K562 (cell line): ENCODE data around the gene MYL12B. TPM values are rescaled to one million over a fixed set of nuclear protein-coding genes. Genes with fewer than 3 reads are reported as not detected.

Experiments
- CHAMP1 ChIP-seq: fragments of 450-650 bp; IDR thresholded peaks from 2 replicates; pipeline ENCODE4 v1.6.1; 2016; ENCODE audit warnings: mild to moderate bottlenecking
- E4F1 ChIP-seq: fragments of 250-450 bp; sonication (Bioruptor Pico); IDR thresholded peaks from 2 replicates; pipeline ENCODE4 v1.5.0; 2021; ENCODE audit warnings: mild to moderate bottlenecking, borderline replicate concordance
- HNRNPLL ChIP-seq: fragments of 200-400 bp; formaldehyde crosslinking; IDR thresholded peaks from 2 replicates; pipeline ENCODE4 v1.6.1; 2017; ENCODE audit warnings: low read length, low read depth, mild to moderate bottlenecking; ENCODE audit not compliant: poor library complexity, severe bottlenecking
- NBN ChIP-seq: fragments of 450-650 bp; IDR thresholded peaks from 2 replicates; pipeline ENCODE4 v1.6.1; 2016; ENCODE audit warnings: low read depth, mild to moderate bottlenecking
- SUPT5H ChIP-seq: fragments of 450-650 bp; IDR thresholded peaks from 2 replicates; pipeline ENCODE4 v1.6.1; 2016
- TCF7L2 ChIP-seq: fragments of 150-350 bp; IDR thresholded peaks from 2 replicates; pipeline ENCODE4 v1.6.1; 2016; ENCODE audit warnings: low read depth, mild to moderate bottlenecking, low read length, moderate library complexity
- THAP7 ChIP-seq: fragments of 250-450 bp; sonication (Bioruptor Pico); IDR thresholded peaks from 2 replicates; pipeline ENCODE4 v1.5.0; 2021
- XRCC5 ChIP-seq: fragments of 200-400 bp; formaldehyde crosslinking; IDR thresholded peaks from 2 replicates; pipeline ENCODE4 v1.6.1; 2017; ENCODE audit warnings: low read depth, mild to moderate bottlenecking, low read length
- ZBTB26 ChIP-seq: fragments of 450-650 bp; formaldehyde crosslinking; IDR thresholded peaks from 2 replicates; pipeline ENCODE4 v1.4.0; 2022; ENCODE audit warnings: missing genetic modification characterization
- ZBTB40 ChIP-seq, 2 experiments: fragments of 450-650 bp in 1 of 2; sonication (generic) in 1 of 2; formaldehyde crosslinking in 1 of 2; IDR thresholded peaks; 2 replicates each; pipeline versions ENCODE4 v1.7.1 to v1.9.0; 2016 to 2022; ENCODE audit warnings: inconsistent platforms in 1 of 2, mild to moderate bottlenecking in 1 of 2, missing genetic modification reagents in 1 of 2
- polyA plus RNA-seq, 8 experiments: library from polyadenylated mRNA; depleted of rRNA in 4 of 8; stranded (reverse) in 5 of 8; unstranded in 3 of 8; fragments of >200 nt; fragmentation: Nextera tagmentation in 2 of 8; fragmentation: Illumina TruSeq in 1 of 8; extraction: Ambion mirVana in 2 of 8; extraction: Trizol in 1 of 8; gene quantifications; 2 replicates each; pipeline versions ENCODE4 v1.2.1 to v1.2.3, GENCODE V29; 2011 to 2014; ENCODE audit warnings: inconsistent platforms in 1 of 8, missing spikeins in 1 of 8
- total RNA-seq, 7 experiments: library from RNA; depleted of rRNA in 6 of 7; stranded (reverse); fragments of >200 nt in 6 of 7; fragmentation: Illumina TruSeq in 2 of 7; extraction: Trizol in 2 of 7; gene quantifications; 2 replicates each; pipeline versions ENCODE4 v1.2.1 to v1.2.3, GENCODE V29; 2011 to 2021; ENCODE audit warnings: low replicate concordance in 1 of 7

MYL12B gene
- total and polyA plus RNA-seq, 9 of the 15 experiments (the other 6 are each of a cell fraction or from before 2014, with no cell fraction given), result 220 to 995 (median 463) TPM

- TF ChIP-seq ZBTB40 (IDR thresholded peaks at IDR 0.05) (no peak), ZBTB40 (CRISPR knock-in tag; IDR thresholded peaks at IDR 0.05) (no peak), XRCC5 (peak; percentile 85; the same call in 1 of the 2 replicates), SUPT5H (no peak), CHAMP1 (no peak), TCF7L2 (no peak), ZBTB26 (CRISPR knock-in tag) (0 out of 2 replicates have a peak, but pooled peaks have one; percentile 58), E4F1 (no peak), HNRNPLL (peak; percentile 95), NBN (no peak), THAP7 (CRISPR knock-in tag) (no peak)
These were observed 15.9 kb upstream of the MYL12B start (continued) for GRCh38 chr18:3245853-3246634.
